DND-41 (cell line): ENCODE results near the gene NFIA.

ENCODE experiments used
- CTCF ChIP-seq: IDR thresholded peaks from 2 replicates; pipeline ENCODE4 v1.5.1; 2012; ENCODE audit warnings: borderline replicate concordance, low read length, moderate library complexity, mild to moderate bottlenecking; ENCODE audit not compliant: poor library complexity, severe bottlenecking; ENCODE audit errors: extremely low read depth
- EZH2 ChIP-seq: IDR thresholded peaks from 3 replicates; pipeline ENCODE4 v1.6.1; 2012; ENCODE audit warnings: borderline replicate concordance, low read depth, mild to moderate bottlenecking, moderate library complexity, low read length, inconsistent platforms; ENCODE audit not compliant: severe bottlenecking

DNA sequence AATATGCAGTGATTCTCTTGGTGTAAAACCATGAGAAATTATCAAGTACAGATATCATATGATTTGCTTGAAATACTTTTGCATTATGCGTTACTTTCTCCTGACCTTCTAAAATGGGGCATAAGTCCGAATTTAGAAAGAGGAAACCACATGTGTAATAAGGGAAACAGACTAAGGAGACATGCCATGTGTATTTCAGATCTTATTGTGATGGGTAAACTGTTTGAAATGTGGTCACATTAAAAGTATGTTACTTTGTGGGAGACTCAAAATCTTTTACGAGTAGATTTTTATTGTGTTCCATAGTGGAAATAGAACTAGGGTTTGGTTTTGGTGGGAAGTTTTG lies 173.0 kb downstream of the NFIA start:
- TF ChIP-seq CTCF = no peak
- TF ChIP-seq EZH2 = no peak
